ENCODE measurements around the gene ABHD17C.
"Not testable (repeated sequence)": the region's sequence is repeated elsewhere in the genome, so short reads cannot be mapped to it uniquely, and the experiment has no call there.

The ABHD17C gene

GRCh38 chr15:80732818-80733217 lies 37.7 kb downstream of the ABHD17C start:
- no peak for DNase-seq

GRCh38 chr15:80733460-80733859 lies 38.4 kb downstream of the ABHD17C start:
- DNase-seq = no peak

- DNase-seq = no peak
These were observed 40.2 kb downstream of the ABHD17C start for GRCh38 chr15:80735344-80735743.

GRCh38 chr15:80736560-80736959 lies 41.5 kb downstream of the ABHD17C start:
- DNase-seq = no peak

GRCh38 chr15:80739919-80740318 lies 44.8 kb downstream of the ABHD17C start:
- DNase-seq = no peak

- no peak for DNase-seq
These were observed 47.0 kb downstream of the ABHD17C start for GRCh38 chr15:80742081-80742480.

GRCh38 chr15:80743189-80743833 lies 48.2 kb downstream of the ABHD17C start:
- DNase-seq = no peak

- DNase-seq = no peak
These were observed 49.3 kb downstream of the ABHD17C start for GRCh38 chr15:80744415-80744814.

- DNase-seq = no peak
These were observed 49.7 kb downstream of the ABHD17C start for GRCh38 chr15:80744826-80745225.

GRCh38 chr15:80745888-80746287 lies 50.8 kb downstream of the ABHD17C start:
- no peak for DNase-seq

GRCh38 chr15:80747317-80748053 lies 52.4 kb downstream of the ABHD17C start:
- no peak for DNase-seq

GRCh38 chr15:80749589-80749988 lies 54.5 kb downstream of the ABHD17C start:
- no peak for DNase-seq

GRCh38 chr15:80750575-80750974 lies 55.5 kb downstream of the ABHD17C start:
- no peak for DNase-seq

GRCh38 chr15:80752204-80752603 lies 57.1 kb downstream of the ABHD17C start:
- DNase-seq = no peak

GRCh38 chr15:80753161-80753560 lies 58.1 kb downstream of the ABHD17C start:
- no peak for DNase-seq

GRCh38 chr15:80754014-80754413 lies 58.9 kb downstream of the ABHD17C start:
- no peak for DNase-seq

GRCh38 chr15:80755885-80756284 lies 60.8 kb downstream of the ABHD17C start:
- no peak for DNase-seq

- no peak for DNase-seq
These were observed 63.1 kb downstream of the ABHD17C start for GRCh38 chr15:80758130-80758745.

- no peak for DNase-seq
These were observed 65.8 kb downstream of the ABHD17C start for GRCh38 chr15:80760960-80761359.

GRCh38 chr15:80761754-80762153 lies 66.6 kb downstream of the ABHD17C start:
- DNase-seq = no peak

- not testable (repeated sequence) for DNase-seq
These were observed 68.1 kb downstream of the ABHD17C start for GRCh38 chr15:80763235-80763634.

GRCh38 chr15:80764535-80764934 lies 69.4 kb downstream of the ABHD17C start:
- DNase-seq = no peak

- DNase-seq = no peak
These were observed 71.2 kb downstream of the ABHD17C start for GRCh38 chr15:80766275-80766674.

GRCh38 chr15:80768158-80768557 lies 73.0 kb downstream of the ABHD17C start:
- no peak for DNase-seq
